OCI-LY1 (cell line): ENCODE data around the gene C10orf67.

Experiments
- CTCF ChIP-seq: fragments of 200-600 bp; sonication (generic), shearing (Covaris generic); IDR thresholded peaks from 2 replicates; pipeline ENCODE4 v1.5.1; 2017; ENCODE audit warnings: mild to moderate bottlenecking, antibody characterized with exemption, low read length, moderate library complexity, mixed read lengths
- EZH2 ChIP-seq: fragments of 200-600 bp; sonication (generic), shearing (Covaris generic); IDR thresholded peaks from 2 replicates; pipeline ENCODE4 v1.8.0; 2017; ENCODE audit warnings: borderline replicate concordance, mixed run types, mild to moderate bottlenecking, antibody characterized with exemption, low read length, moderate library complexity, mixed read lengths

- TF ChIP-seq CTCF (no peak), EZH2 (no peak)
Measured at GRCh38 chr10:23362069-23362830, 17.7 kb upstream of the C10orf67 start.
